Measurements from ENCODE around the gene GALNT14.

The GALNT14 gene

GRCh38 chr2:30866974-30867373 is 271.3 kb downstream of the GALNT14 start:
- no peak overlapping the region for H3K4me3 ChIP-seq (ENCODE audit: low read depth, low read length)
- DNase-seq = no peak
- no peaks in the 10 kb centered on the region for H3K27me3 ChIP-seq
- H3K4me1 ChIP-seq = peaks cover 5% of the 10 kb centered on the region; the same call in 1 of the 2 replicates
- no peak for TF ChIP-seq CTCF (IDR thresholded peaks at IDR 0.05; ENCODE audit: low read depth, low read length)
- H3K9me3 ChIP-seq = no peaks in the 10 kb centered on the region
- no peaks in the 10 kb centered on the region for H3K36me3 ChIP-seq

- DNase-seq = peak; percentile 34
- no peaks in the 10 kb centered on the region for H3K27me3 ChIP-seq
- no peak overlapping the region for H3K4me3 ChIP-seq (ENCODE audit: low read depth, low read length)
- no peaks in the 10 kb centered on the region for H3K9me3 ChIP-seq
- no peaks in the 10 kb centered on the region for H3K36me3 ChIP-seq
- peaks cover 3% of the 10 kb centered on the region for H3K4me1 ChIP-seq
- TF ChIP-seq CTCF (IDR thresholded peaks at IDR 0.05; ENCODE audit: low read depth, low read length) = no peak
Measured at GRCh38 chr2:30865892-30866681, 272.2 kb downstream of the GALNT14 start.

- no peaks in the 10 kb centered on the region for H3K9me3 ChIP-seq
- H3K4me3 ChIP-seq (ENCODE audit: low read depth, low read length) = no peak overlapping the region
- no peaks in the 10 kb centered on the region for H3K36me3 ChIP-seq
- no peak for TF ChIP-seq CTCF (IDR thresholded peaks at IDR 0.05; ENCODE audit: low read depth, low read length)
- H3K4me1 ChIP-seq = peaks cover 3% of the 10 kb centered on the region
- no peaks in the 10 kb centered on the region for H3K27me3 ChIP-seq
- DNase-seq = no peak
Measured at GRCh38 chr2:30865243-30865642, 273.0 kb downstream of the GALNT14 start.

GRCh38 chr2:30862054-30862651 is 276.1 kb downstream of the GALNT14 start:
- H3K27me3 ChIP-seq = no peaks in the 10 kb centered on the region
- peak; percentile 83 for DNase-seq
- peaks cover 3% of the 10 kb centered on the region for H3K4me1 ChIP-seq
- no peaks in the 10 kb centered on the region for H3K36me3 ChIP-seq
- H3K9me3 ChIP-seq = no peaks in the 10 kb centered on the region
- TF ChIP-seq CTCF (IDR thresholded peaks at IDR 0.05; ENCODE audit: low read depth, low read length) = peak; percentile 96
- no peak overlapping the region for H3K4me3 ChIP-seq (ENCODE audit: low read depth, low read length)

- Histone ChIP-seq H3K4me1 (peaks cover 3% of the 10 kb centered on the region), H3K27me3 (no peaks in the 10 kb centered on the region), H3K36me3 (no peaks in the 10 kb centered on the region), H3K9me3 (no peaks in the 10 kb centered on the region), H3K4me3 (ENCODE audit: low read depth, low read length) (no peak overlapping the region)
- no peak for TF ChIP-seq CTCF (IDR thresholded peaks at IDR 0.05; ENCODE audit: low read depth, low read length)
- no peak for DNase-seq
Measured at GRCh38 chr2:30860726-30861125, 277.5 kb downstream of the GALNT14 start.

All from BE2C (cell line).